Activated T-cell treated with anti-CD3 and anti-CD28 coated beads, Interleukin-2, amount 50 U/mL, for 48 hours (primary cell): Measurements from ENCODE around the gene ST6GALNAC3.

Source experiments
- DNase-seq, 2 experiments: peaks; one replicate each; pipeline ENCODE4 v3.0.0-alpha.2; 2020

ST6GALNAC3 gene

DNA sequence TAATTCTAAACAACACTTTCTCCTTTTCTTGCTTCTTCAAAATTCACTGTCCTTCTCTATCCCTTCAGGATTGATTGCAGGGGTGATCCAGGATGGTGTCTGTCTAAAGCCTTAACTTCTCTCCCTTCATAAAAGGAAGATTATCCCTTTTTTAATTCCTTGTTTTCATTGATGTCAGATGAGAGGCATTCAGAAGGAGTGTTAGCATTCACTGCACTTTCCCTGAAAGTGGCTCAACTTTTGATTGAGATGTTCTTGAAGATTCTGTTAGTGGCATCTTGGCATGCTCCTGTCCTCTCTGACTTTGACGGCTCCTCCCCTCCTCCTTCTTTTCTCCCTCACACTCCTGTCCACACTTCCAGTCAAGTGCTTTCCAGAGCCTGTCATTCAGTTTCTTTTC, 71.6 kb downstream of the ST6GALNAC3 start:
- DNase-seq, result no peak

DNA sequence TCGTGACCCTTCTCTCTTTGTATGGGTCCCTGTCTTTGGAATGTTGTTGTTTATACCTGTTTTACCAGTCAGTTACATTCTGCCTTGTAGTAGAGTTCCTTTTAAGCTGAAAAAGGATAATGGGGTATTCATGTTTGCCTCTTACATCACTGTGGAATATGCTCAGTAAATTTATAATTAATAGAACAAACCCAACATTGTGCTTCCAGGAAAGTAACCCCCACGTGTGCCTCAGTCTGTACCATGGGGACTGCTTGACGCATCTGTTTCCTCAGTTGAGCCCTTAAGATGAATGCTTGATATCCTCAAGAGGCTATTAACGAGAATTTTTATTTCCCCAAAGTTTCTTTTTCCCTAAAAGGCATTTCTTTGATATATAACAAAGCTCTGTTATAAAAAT, 73.4 kb downstream of the ST6GALNAC3 start:
- no peak for DNase-seq

DNA sequence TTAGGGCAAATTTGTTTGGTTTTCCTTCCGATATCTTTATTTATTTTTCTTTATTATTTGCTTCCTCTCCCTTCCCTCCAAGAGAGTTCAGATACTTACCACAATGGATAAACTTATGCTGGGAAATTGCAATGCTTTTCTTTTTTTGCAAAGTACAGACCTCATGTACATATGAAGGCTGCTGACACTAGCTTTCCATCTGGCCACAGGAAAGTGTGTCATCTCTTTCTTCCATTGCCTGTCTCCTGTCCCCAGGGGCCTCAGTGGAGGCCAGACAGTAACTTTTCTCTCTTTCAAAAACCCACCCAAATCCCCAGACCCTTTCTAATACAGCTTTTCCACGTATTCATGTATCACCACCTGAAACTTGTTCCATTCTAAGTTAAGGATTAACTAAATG, 73.9 kb downstream of the ST6GALNAC3 start:
- DNase-seq, result no peak

DNA sequence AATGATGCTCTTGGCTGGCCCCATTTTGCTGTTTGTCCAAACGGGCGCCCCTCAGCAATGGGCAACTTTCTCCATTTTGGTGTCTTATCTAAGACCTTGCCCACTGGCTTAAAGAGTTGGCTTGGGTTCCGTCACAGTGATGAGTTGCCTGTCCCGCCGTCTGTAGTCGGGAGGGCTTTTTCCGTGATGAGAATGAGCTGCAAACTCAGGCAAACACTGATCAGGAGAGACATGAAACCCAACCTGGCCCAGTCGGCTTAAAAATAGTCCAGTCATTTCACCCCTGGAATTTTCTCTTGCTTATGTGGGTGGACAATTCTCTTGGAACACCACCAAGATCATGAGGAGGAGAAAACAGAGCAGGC, 79.3 kb downstream of the ST6GALNAC3 start:
- DNase-seq, result no peak

DNA sequence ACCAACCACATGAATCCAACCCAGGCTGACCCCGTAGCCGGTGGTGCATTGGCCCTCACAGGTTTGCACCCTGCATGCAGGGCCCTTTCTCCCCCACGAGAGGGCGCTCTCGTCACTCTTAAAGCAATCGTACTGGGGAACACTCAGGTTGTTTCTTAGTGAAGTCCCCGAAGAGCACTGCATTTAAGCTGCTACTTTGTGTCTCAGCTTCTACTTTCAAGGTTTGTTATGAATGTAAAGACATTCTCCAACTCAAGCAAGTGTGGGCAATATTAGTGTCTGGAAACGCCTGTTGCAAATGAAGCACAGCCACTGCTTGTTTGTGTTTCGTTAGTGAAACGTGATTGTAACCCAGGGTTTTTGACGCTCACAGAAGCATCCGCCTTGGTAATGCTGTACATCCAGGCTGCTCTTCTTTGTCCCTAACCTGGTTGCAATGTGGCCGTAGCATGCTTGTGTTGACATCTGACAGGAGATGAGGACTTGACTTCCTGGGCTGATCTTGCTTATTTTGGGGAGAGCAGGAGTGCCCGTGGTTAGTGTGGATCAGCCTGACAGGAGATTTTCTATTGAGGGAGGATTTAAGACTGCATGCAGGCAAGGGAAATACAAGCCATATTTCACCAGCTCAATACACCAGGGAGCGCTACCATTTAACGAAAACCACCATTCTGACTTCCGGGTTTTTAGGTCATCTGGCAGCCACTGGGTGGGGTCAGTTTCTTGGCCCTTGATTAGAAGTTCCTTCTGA, 79.8 kb downstream of the ST6GALNAC3 start:
- DNase-seq, result peak; percentile 84 to 85

DNA sequence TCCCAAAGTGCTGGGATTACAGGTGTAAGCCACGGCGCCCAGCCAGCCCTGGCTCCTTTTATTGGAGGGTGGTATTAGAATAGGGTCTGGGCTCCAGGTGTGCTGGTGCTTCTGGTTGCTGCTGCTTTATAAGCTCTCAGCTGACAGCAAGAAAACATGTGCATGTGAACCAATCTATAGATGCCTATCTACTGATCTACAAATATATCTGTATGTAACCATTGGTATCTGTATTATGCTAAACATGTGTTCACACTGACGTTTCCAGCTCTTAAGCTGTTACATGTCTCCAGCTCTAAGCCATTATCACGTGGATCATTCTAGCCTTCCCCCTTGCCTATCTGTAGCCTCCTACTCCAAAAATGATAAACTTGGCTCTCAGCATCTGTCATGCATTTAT, 82.4 kb downstream of the ST6GALNAC3 start:
- no peak for DNase-seq

DNA sequence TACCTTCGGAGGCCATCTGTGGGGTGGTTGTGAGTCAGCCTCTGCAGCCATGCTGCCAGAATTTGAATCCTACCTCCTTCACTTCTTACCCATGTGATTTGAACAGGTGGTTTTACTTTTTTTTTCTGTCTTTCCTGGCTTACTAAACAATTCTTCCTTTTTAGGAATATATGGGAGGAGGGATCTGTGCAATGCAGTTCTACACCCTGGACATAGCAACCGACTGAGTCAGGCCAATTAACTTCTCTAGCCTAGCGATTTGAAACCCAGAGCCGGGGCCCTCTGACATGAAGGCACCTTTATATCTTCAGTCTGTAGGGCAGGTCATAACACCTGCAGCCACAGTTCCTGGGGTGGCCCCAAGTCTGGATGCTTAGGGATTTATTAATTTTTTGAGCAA, 83.6 kb downstream of the ST6GALNAC3 start:
- DNase-seq, result no peak

DNA sequence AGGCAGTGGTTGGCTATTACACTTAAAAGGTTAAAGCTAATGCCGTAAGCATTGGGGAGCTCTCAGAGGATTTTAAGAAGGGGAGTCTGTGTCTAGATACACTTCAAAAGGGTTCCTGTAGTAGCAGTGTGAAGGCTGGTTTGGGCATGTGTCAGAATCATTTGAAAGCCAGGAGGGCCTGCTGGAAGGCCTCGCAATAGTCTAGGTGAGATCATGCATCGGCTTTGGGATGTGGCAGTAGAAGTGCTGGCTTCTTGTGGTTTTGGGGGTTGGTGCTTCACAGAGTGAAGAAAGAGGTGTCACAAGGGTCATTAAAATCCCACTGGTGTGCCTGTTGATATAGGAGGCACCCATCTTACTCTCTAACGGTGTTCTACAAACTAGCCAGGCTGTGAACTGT, 85.7 kb downstream of the ST6GALNAC3 start:
- DNase-seq, result no peak

DNA sequence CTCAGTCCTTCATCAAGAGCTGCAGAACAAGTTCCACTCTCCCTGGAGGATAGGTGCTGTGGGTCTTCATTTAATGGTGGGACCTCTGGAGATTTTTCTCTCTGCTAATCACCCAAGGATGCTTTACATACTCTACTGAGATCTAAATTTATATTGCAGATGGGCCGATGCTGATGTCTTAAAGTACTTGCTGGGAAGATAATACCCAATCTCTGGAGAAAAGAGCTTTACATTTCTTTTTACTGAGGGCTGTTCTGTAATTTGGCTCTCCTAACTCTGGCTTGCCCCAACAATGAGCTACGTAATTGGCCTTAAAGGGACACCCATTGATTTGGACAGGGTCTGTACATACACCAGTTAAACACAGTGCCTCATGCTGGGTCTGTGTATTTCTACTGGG, 86.9 kb downstream of the ST6GALNAC3 start:
- no peak for DNase-seq

DNA sequence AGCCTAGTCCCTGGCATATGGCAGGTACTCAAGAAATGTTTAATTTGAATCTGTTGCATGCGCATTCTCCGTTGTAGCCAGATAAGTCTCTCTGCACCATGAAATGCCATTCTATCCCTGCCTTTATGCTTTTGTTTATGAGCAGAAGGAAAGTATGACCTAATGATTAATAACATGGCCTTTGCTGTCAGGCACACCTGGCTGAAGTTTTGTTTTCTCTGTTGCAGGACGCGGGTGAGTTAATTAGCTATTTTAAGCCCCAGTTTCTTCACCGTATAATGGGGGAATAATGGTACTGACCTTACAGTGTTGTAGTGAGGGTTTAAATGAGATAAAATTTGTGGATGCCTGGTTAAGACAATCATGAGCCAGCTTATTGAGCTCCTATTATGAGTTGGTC, 87.7 kb downstream of the ST6GALNAC3 start:
- DNase-seq, result no peak

DNA sequence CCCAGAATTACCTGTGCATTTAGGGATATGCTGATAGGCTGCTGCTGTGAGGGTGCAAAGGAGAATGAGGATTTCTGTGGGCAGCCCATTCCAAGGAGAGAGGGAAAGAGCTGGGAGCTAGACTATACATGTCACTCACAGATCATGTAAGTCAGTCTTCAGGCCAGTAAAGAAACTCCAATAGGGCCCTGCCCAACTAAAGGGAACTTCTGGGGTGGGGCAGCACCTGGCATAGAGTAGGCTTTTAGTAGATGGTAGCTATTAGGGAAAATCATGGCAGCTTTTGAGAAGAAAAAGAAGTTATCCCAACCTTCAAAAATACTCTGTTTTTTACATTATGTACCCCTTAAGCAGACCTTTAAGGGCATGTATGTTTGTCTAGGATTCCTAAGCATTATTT, 89.6 kb downstream of the ST6GALNAC3 start:
- no peak for DNase-seq

DNA sequence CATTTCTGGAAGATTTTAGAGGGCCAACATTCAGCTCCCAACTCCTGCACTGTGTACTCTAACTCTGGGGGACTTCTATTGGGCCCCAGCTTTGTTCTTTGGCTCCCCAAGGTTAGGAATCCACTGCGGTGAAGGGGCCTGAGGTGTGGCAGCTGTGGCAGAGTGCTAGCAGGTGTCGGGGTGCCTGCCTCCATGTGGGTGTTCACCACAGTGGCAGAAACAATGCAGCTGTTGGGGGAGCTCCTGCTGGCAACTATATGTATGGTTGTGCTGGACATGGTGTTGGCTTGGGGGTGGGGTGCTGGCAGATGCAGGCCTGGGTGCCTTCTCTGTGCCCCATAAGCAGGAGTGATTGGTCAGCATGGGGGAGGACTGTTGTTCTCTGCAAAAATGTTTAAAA, 95.5 kb downstream of the ST6GALNAC3 start:
- DNase-seq, result no peak

DNA sequence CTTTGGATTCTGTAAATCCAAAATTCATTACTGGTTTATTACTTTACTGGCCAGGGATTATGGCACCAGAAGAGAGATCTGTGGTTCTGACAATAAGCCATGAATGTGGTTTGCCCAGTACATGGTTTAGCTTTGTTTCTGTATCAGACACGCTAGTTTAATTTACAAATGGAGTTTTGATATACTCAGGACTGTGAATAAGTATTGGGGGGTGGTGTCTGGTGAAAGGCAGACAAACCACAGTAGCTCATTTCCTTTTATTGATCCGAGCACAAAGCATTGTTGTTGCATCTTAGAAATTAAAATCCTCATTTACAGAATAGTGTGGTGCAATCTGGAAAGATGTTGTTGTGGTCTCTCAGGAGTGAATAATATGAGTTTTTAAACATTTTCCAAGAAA, 96.0 kb downstream of the ST6GALNAC3 start:
- DNase-seq, result no peak

DNA sequence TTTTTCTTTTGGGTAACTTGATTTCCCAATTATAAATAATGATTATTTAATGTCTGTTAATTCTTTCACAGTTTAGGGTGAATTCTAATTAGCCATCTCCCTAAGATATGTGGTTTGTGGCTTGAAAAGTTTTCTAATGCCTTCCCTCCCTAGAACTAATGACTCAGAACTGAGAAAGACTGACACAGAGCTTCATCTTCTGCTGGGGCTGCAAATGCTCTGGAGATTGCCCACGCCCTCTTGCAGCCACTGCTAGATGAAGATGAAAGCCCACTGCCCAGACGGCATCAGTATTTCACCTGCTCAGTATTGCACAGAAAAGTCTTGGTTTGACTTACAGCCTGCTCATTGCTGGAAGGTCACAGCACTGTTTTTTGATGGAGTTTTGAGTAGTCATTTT, 101.5 kb downstream of the ST6GALNAC3 start:
- peak; percentile 44 to 52 for DNase-seq

DNA sequence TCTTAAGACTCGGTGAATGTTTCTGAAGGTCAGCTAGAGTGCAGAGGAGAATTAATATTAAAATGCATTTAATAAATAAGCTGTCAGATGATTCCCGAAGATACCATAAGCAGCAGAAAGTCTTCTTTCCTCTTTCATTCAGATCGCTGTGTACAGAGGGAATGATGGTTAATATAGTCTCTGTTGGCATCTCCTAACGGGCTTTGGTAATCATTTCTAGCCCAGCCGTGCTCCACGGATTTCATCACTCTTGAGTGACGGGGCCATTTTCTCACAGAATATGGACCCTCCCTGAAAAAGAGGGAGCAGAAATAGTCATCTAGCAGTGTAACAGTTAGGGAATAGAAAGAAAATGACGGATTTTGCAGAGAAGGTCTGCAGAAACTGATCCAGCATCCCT, 103.1 kb downstream of the ST6GALNAC3 start:
- DNase-seq, result no peak

DNA sequence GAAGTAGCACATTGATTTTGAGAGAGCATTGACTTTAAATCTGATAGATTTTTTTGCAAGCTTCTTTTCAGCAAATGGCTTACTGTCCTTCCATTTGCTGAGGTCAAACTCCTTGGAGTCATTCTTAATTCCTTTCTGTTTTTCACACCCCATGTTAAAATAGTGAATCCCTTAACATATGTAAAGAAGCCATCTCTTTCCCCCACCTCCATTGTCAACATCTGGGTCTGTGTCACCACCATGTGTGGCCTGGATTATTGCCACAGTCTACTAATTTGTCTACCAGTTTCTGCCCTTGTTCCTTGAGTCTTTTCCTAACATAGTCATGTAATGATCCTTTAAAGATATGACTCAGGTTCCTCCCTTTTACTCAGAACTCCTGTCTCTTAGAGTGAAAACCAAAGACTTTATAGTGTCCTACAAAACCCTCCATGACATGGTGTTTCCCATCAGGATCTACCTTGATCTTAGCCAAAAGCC, 104.7 kb downstream of the ST6GALNAC3 start:
- DNase-seq, result no peak

DNA sequence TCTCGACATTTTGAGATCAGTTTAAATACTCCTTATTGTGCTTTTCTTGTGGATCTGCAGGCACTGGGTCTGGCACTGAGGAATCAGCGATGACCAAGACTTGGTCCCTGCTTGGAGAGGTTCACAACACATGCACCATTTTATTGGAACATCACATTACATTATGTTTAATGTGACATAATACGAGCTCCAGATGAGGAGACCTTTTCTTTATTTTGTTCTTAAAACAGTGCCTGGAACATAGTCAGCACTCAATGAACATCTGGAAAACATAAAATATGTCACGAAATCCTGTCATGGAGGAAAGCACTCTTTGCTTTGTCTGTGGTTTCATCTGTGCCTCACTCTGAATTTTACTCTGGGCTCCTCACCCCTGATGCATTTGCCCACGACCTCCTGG, 110.7 kb downstream of the ST6GALNAC3 start:
- no peak for DNase-seq

DNA sequence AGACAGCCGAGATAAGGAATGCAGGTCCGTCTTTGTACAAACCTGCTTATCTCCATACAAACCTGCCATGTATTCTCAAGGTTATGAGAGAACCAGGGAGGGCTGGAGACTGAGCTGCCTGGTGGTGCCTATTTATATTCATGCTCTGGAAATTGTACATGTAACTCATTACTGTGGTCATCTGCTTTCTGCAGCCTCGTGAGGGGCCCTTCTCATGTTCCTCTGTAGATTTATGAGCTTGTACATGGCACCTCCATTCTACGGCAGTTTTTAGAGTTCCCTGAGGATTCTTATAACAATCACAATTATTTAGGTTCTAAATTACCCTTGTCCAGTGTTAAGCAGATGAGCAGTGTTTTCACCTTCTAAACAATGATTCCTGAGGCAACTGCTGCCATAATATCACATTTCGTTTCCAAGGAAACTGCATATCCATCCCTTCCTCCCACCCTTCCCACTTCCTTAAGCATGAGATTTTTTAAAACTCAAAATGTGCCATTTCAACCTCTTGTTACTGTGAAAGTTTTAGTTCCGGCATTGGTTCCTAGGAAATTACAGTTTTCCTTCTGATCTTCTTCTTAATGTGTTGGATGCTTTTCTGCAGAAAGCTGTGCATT, 112.1 kb downstream of the ST6GALNAC3 start:
- DNase-seq, result no peak

DNA sequence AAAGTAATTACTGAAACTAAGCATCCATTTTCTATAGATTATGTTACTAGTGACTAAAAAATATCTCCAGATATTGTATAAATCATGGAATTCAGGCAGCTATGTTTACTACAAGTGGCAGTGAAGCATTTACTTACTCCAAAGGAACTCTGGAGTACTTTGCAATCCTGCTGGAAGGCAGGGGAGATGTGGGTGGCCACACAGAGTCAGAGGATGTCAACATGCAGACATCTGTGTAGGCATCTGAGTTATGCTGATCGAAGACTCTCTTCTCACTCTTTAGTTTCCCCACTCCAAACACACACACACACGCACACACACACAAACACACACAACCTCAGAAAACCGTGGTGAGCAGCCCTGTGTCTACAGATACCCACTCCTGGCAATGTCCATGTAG, 112.9 kb downstream of the ST6GALNAC3 start:
- no peak for DNase-seq

DNA sequence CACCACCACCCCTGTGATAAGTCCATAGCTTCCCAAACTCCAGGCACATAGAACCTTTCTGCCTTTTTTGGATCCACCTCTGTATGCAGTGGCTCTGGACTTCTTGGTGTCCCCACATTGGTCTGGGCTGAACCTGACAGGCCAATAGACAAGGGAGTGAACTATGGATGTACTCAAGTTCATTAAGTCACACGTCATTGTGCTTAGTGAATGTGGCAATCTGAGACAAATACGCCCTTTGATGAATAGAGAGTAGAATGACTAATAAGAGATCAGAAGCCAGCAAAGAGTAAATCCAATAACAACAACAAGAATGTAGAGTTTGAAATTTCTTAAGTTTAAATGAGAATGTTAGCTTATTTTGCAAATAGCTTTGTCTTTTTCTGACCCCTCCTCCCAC, 114.8 kb downstream of the ST6GALNAC3 start:
- no peak for DNase-seq

DNA sequence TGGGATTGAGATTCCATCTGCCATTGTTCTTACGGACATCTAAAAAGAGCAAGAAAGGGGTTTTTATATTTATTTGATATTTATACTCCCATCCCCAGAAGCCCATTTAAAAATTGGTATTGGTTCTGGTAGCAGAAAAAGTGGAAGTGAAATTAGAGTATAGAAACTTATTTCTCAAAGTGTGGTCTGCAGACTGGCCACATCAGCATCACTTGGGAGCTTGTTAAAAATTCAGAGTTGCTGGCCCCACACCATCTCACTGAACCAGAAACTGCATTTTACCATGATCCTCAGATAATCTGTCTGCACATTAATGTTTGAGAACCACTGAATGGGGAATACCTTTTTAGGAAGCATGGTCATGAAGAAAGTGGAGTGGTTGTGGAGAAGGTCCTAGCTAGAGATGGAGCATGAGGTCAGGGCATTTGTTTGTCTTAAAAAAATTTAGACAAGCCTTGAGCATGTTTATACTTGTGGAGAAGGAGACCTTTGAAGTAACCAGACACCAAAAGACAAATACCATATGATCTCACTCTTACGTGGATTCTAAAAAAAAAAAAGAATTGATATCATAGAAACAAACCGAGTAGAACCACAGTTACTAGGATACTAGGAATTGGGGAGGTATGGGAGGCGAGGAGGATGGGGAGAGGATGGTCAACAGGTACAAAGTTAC, 116.3 kb downstream of the ST6GALNAC3 start:
- DNase-seq, result no peak

DNA sequence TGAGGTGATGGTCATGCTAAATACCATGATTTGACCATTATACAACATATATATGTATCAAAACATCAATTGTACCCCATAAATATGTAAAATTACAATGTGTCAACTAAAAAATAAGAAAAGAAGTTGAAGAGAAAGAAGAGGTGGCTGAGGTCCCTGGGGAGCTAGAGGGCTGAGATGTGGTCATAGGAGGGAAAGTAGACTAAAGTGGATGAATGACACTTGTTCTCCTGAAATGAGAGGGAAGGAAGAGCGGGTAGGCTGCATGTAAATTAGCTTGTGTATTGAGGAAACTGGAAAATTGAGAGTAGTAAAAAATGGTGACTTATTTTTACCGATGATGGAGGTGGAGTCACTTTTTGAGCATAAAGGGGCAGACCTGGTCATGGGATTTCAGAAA, 117.0 kb downstream of the ST6GALNAC3 start:
- DNase-seq, result no peak

DNA sequence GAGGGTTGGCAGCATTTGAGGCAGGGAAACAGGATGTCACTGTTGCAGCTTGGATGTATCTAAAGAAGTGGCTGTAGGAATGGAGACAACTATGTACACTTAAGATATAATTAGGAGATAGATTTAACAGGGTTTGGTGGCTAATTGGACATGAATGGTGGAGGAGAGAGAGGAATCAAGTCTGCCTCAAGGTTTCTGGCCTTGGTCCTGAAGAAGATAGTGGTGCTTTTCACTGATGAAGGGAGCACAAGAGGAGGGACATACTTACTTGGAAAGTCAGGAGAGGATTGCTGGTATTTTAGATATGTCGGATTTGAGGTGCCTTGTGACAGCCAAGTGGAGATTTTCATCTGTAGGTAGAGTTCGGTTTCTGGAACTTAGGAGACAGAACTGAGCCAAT, 123.9 kb downstream of the ST6GALNAC3 start:
- DNase-seq, result no peak

DNA sequence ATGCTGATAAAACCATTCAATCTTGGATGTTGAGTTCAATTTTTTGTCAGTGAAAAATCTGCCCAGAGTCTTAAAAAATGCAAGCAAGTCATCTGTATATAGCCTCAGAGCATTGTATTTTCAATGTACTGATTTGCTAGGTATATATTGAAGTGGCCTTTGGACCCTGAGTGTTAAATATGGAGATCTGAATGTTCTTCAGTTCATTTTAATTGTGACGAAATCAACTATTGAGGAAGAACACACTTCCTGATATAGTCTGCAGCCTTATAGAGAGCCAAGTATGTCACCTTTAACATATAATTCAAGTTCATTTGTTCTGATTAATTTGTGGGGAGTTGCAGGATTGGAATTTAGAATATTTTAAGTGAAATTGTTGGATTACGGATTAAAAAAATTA, 128.1 kb downstream of the ST6GALNAC3 start:
- no peak for DNase-seq
